WTC11 (cell line): Measurements from ENCODE around the gene UPF1. TPM values are rescaled to one million over a fixed set of nuclear protein-coding genes. Genes with fewer than 3 reads are reported as not detected.

Experiments
- ATAC-seq: fragments of 200-7000 bp; cut with Tn5 transposase; 2 replicates; pipeline ENCODE4 v1.10.0; 2021; ENCODE audit warnings: mild to moderate bottlenecking, moderate library complexity
- CTCF ChIA-PET: fragments of 300-600 bp; sonication (Branson Sonifier 250); formaldehyde crosslinking; loops from one replicate; lab custom pipeline; 2021; ENCODE audit warnings: antibody characterized with exemption; lab: Charles Lee
- POLR2A ChIA-PET: fragments of 350-600 bp; sonication (Branson Sonifier 250); formaldehyde crosslinking; loops from one replicate; lab custom pipeline; 2021; ENCODE audit warnings: antibody characterized with exemption; lab: Charles Lee
- DNase-seq: peaks from one replicate; pipeline ENCODE4 v3.0.0; 2021; ENCODE audit warnings: low spot score
- H3K27ac Mint-ChIP-seq: 2 replicates; pipeline ENCODE4 v1.8.0; 2021; ENCODE audit warnings: mixed read lengths
- H3K27me3 Mint-ChIP-seq: 2 replicates; pipeline ENCODE4 v1.8.0; 2021; ENCODE audit warnings: low read depth, mild to moderate bottlenecking, moderate library complexity, mixed read lengths
- H3K36me3 Mint-ChIP-seq: 2 replicates; pipeline ENCODE4 v1.8.0; 2021; ENCODE audit warnings: mixed read lengths
- H3K4me1 Mint-ChIP-seq: 2 replicates; pipeline ENCODE4 v1.8.0; 2022; ENCODE audit warnings: mixed read lengths
- H3K4me3 Mint-ChIP-seq: 2 replicates; pipeline ENCODE4 v1.8.0; 2021; ENCODE audit warnings: mild to moderate bottlenecking, moderate library complexity, mixed read lengths
- H3K9me3 Mint-ChIP-seq: 2 replicates; pipeline ENCODE4 v1.8.0; 2021; ENCODE audit warnings: mixed read lengths
- EMX1 ChIP-seq: fragments of 250-450 bp; sonication (Bioruptor Pico); IDR thresholded peaks from 2 replicates; pipeline ENCODE4 v1.8.0; 2021; ENCODE audit warnings: mild to moderate bottlenecking
- FOXJ3 ChIP-seq: sonication (generic); formaldehyde crosslinking; IDR thresholded peaks from 2 replicates; pipeline ENCODE4 v1.9.0; 2021; ENCODE audit warnings: missing genetic modification reagents, mild to moderate bottlenecking, borderline replicate concordance
- GRHL2 ChIP-seq: fragments of 250-450 bp; sonication (Bioruptor Pico); IDR thresholded peaks from 2 replicates; pipeline ENCODE4 v1.8.0; 2022; ENCODE audit warnings: mild to moderate bottlenecking, moderate library complexity; ENCODE audit not compliant: insufficient replicate concordance, severe bottlenecking
- JAZF1 ChIP-seq: fragments of 250-450 bp; sonication (Bioruptor Pico); IDR thresholded peaks from 2 replicates; pipeline ENCODE4 v1.9.0; 2021; ENCODE audit warnings: moderate library complexity, mild to moderate bottlenecking, inconsistent platforms
- MYBL2 ChIP-seq: sonication (generic); formaldehyde crosslinking; IDR thresholded peaks from 2 replicates; pipeline ENCODE4 v1.8.1; 2023; ENCODE audit warnings: mild to moderate bottlenecking, moderate library complexity, missing genetic modification reagents
- NR2C2 ChIP-seq: sonication (generic); formaldehyde crosslinking; IDR thresholded peaks from 2 replicates; pipeline ENCODE4 v1.8.0; 2022; ENCODE audit warnings: mild to moderate bottlenecking, missing genetic modification reagents
- OVOL2 ChIP-seq: fragments of 250-450 bp; sonication (Bioruptor Pico); IDR thresholded peaks from 2 replicates; pipeline ENCODE4 v1.9.0; 2021; ENCODE audit warnings: mild to moderate bottlenecking, borderline replicate concordance
- TEAD1 ChIP-seq: sonication (generic); formaldehyde crosslinking; IDR thresholded peaks from 2 replicates; pipeline ENCODE4 v1.8.0; 2022; ENCODE audit warnings: mild to moderate bottlenecking, missing genetic modification reagents
- TP53 ChIP-seq: sonication (generic); formaldehyde crosslinking; IDR thresholded peaks from 2 replicates; pipeline ENCODE4 v1.8.1; 2023; ENCODE audit warnings: mild to moderate bottlenecking, missing genetic modification reagents
- ZNF396 ChIP-seq: fragments of 250-450 bp; sonication (Bioruptor Pico); IDR thresholded peaks from 2 replicates; pipeline ENCODE4 v1.8.0; 2021; ENCODE audit warnings: mild to moderate bottlenecking, moderate library complexity, borderline replicate concordance
- ZNF416 ChIP-seq: fragments of 250-450 bp; sonication (Bioruptor Pico); IDR thresholded peaks from 2 replicates; pipeline ENCODE4 v1.9.0; 2021; ENCODE audit warnings: mild to moderate bottlenecking, inconsistent platforms
- total RNA-seq: library from RNA; stranded (reverse); gene quantifications from 3 replicates; pipeline ENCODE4 v1.2.3, GENCODE V29; 2021
- TF ChIP-seq, protein P1 (sequence below): sonication (generic); formaldehyde crosslinking; conservative IDR thresholded peaks from 2 replicates; pipeline ENCODE4 v1.8.1; 2023; ENCODE audit warnings: mild to moderate bottlenecking, low read depth, missing genetic modification reagents, moderate library complexity
- TF ChIP-seq, protein P2 (sequence below): fragments of 250-450 bp; sonication (Bioruptor Pico); IDR thresholded peaks from 2 replicates; pipeline ENCODE4 v1.9.0; 2021; ENCODE audit warnings: moderate library complexity, mild to moderate bottlenecking, inconsistent platforms, borderline replicate concordance
- TF ChIP-seq, protein P3 (sequence below): sonication (generic); formaldehyde crosslinking; IDR thresholded peaks from 2 replicates; pipeline ENCODE4 v1.8.1; 2023; ENCODE audit warnings: mild to moderate bottlenecking, missing genetic modification reagents, moderate library complexity
- TF ChIP-seq, protein P4 (sequence below): fragments of 250-450 bp; sonication (Bioruptor Pico); IDR thresholded peaks from 2 replicates; pipeline ENCODE4 v1.9.0; 2021; ENCODE audit warnings: mild to moderate bottlenecking
- TF ChIP-seq, protein P5 (sequence below): fragments of 250-450 bp; sonication (Bioruptor Pico); IDR thresholded peaks from 2 replicates; pipeline ENCODE4 v1.9.0; 2021; ENCODE audit warnings: mild to moderate bottlenecking, borderline replicate concordance
- TF ChIP-seq, protein P6 (sequence below): sonication (generic); formaldehyde crosslinking; IDR thresholded peaks from 2 replicates; pipeline ENCODE4 v1.8.0; 2023; ENCODE audit warnings: mild to moderate bottlenecking, missing genetic modification reagents
- TF ChIP-seq, protein P7 (sequence below): sonication (generic); formaldehyde crosslinking; IDR thresholded peaks from 2 replicates; pipeline ENCODE4 v1.8.0; 2022; ENCODE audit warnings: mild to moderate bottlenecking, missing genetic modification reagents

UPF1 gene
- total RNA-seq, 1 experiment from 2014 or later, result 82.5 TPM

DNA sequence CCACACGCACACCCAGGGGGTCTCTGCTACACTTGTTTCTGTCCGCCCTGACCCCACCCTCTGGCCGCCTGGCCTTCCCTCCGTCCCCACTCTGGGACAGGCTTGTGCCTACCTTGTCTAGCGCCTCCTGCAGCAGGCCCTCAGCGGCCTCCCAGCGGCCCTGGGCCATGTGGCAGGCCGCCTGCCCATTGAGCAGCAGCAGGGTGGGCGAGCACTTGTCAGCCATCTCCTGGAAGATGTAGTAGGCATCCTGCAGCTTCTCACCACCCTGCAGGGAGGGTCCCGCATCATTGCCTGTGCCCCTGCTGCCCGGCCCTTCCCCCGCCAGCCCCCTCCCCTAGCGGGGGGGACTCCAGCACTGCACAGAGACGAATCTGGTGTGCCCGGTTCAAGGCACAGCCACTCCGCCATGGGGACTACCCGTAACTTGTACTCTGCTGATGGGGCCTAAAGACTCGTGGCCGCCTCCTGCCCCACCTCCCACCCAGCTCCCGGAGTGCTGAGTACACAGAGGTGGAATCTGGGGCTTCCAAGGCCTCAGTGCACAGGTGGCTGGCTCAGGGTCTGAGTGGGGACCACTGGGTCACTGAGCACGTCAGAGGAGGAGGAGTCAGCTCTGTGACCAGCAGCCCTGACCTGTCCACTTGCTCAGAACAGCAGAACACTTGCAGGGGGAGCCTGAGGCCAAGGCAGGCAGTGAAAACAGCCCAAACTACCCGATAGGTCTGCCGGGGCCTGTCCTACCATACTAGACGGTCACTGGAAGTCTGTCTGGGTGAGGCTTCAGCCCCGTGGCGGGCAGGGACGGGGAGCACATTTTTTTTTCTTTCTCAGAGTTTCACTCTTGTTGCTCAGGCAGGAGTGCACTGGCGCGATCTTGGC, 71.6 kb downstream of the UPF1 start (continued):
- TF ChIP-seq, protein P1, sequence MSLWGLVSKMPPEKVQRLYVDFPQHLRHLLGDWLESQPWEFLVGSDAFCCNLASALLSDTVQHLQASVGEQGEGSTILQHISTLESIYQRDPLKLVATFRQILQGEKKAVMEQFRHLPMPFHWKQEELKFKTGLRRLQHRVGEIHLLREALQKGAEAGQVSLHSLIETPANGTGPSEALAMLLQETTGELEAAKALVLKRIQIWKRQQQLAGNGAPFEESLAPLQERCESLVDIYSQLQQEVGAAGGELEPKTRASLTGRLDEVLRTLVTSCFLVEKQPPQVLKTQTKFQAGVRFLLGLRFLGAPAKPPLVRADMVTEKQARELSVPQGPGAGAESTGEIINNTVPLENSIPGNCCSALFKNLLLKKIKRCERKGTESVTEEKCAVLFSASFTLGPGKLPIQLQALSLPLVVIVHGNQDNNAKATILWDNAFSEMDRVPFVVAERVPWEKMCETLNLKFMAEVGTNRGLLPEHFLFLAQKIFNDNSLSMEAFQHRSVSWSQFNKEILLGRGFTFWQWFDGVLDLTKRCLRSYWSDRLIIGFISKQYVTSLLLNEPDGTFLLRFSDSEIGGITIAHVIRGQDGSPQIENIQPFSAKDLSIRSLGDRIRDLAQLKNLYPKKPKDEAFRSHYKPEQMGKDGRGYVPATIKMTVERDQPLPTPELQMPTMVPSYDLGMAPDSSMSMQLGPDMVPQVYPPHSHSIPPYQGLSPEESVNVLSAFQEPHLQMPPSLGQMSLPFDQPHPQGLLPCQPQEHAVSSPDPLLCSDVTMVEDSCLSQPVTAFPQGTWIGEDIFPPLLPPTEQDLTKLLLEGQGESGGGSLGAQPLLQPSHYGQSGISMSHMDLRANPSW (CRISPR knock-in tag), result no peak
- TF ChIP-seq ZNF416 (CRISPR knock-in tag), result no peak

DNA sequence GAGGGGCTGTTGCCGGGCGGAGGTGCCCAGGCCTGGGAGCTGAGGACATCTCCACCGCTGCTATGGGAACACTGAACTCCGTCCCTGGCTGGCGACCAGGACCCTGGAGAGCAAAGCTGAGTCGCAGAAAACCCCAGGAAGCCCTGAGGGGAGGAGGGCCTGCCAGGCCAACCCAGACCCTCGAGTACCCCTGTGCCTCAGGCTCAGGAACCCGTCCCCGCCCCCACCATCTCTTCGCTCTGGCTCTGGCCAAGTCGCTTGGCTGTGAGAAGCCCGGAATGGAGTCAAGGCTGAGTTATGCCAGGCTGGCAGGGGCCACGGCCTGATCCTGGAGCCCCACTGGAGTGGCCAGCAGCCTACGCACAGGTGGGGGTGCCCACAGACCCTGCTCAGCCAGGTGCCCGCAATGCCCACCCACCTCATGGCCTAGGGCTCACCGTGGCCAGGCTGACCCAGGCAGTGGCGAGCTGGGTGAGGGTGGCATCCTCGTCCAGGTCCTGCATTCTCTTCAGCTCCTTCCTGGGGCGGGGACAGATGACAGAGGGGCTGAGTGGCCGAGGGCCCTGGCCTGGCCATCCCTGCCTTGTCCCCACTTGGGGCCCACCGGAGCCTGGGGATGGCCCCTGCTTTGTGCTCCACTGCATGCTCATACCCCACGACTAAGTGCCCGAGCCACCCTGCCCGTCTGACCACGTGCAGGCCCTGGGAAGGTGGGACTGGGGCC, 72.7 kb downstream of the UPF1 start:
- ChIA-PET CTCF (interaction anchor here (1.6 kb wide), 1 partner anchor 15 kb away, joined by 3 read pairs; the partner anchor contains the start of genes COPE and DDX49), POLR2A (no interaction called here)
- no peaks in the 10 kb centered on the region for H3K27me3 Mint-ChIP-seq
- H3K4me3 Mint-ChIP-seq, result no peak overlapping the region
- ATAC-seq (no peak), DNase-seq (no peak)
- no peak overlapping the region for H3K27ac Mint-ChIP-seq
- peaks cover 8% of the 10 kb centered on the region; the same call in 1 of the 2 replicates for H3K36me3 Mint-ChIP-seq
- H3K4me1 Mint-ChIP-seq, result no peaks in the 10 kb centered on the region
- no peaks in the 10 kb centered on the region for H3K9me3 Mint-ChIP-seq
- TF ChIP-seq, protein P2, sequence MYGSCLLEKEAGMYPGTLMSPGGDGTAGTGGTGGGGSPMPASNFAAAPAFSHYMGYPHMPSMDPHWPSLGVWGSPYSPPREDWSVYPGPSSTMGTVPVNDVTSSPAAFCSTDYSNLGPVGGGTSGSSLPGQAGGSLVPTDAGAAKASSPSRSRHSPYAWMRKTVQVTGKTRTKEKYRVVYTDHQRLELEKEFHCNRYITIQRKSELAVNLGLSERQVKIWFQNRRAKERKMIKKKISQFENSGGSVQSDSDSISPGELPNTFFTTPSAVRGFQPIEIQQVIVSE, result no peak
- TF ChIP-seq MYBL2 (CRISPR knock-in tag) (no peak), ZNF396 (CRISPR knock-in tag) (no peak), GRHL2 (CRISPR knock-in tag) (no peak), TEAD1 (no peak), FOXJ3 (CRISPR knock-in tag) (no peak), JAZF1 (CRISPR knock-in tag) (no peak), TP53 (no peak), NR2C2 (CRISPR knock-in tag) (no peak), EMX1 (CRISPR knock-in tag) (no peak), OVOL2 (CRISPR knock-in tag) (no peak)
- TF ChIP-seq, protein P3, sequence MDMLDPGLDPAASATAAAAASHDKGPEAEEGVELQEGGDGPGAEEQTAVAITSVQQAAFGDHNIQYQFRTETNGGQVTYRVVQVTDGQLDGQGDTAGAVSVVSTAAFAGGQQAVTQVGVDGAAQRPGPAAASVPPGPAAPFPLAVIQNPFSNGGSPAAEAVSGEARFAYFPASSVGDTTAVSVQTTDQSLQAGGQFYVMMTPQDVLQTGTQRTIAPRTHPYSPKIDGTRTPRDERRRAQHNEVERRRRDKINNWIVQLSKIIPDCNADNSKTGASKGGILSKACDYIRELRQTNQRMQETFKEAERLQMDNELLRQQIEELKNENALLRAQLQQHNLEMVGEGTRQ (CRISPR knock-in tag), result no peak
- TF ChIP-seq, protein P4, sequence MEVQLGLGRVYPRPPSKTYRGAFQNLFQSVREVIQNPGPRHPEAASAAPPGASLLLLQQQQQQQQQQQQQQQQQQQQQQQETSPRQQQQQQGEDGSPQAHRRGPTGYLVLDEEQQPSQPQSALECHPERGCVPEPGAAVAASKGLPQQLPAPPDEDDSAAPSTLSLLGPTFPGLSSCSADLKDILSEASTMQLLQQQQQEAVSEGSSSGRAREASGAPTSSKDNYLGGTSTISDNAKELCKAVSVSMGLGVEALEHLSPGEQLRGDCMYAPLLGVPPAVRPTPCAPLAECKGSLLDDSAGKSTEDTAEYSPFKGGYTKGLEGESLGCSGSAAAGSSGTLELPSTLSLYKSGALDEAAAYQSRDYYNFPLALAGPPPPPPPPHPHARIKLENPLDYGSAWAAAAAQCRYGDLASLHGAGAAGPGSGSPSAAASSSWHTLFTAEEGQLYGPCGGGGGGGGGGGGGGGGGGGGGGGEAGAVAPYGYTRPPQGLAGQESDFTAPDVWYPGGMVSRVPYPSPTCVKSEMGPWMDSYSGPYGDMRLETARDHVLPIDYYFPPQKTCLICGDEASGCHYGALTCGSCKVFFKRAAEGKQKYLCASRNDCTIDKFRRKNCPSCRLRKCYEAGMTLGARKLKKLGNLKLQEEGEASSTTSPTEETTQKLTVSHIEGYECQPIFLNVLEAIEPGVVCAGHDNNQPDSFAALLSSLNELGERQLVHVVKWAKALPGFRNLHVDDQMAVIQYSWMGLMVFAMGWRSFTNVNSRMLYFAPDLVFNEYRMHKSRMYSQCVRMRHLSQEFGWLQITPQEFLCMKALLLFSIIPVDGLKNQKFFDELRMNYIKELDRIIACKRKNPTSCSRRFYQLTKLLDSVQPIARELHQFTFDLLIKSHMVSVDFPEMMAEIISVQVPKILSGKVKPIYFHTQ, result no peak
- TF ChIP-seq, protein P5, sequence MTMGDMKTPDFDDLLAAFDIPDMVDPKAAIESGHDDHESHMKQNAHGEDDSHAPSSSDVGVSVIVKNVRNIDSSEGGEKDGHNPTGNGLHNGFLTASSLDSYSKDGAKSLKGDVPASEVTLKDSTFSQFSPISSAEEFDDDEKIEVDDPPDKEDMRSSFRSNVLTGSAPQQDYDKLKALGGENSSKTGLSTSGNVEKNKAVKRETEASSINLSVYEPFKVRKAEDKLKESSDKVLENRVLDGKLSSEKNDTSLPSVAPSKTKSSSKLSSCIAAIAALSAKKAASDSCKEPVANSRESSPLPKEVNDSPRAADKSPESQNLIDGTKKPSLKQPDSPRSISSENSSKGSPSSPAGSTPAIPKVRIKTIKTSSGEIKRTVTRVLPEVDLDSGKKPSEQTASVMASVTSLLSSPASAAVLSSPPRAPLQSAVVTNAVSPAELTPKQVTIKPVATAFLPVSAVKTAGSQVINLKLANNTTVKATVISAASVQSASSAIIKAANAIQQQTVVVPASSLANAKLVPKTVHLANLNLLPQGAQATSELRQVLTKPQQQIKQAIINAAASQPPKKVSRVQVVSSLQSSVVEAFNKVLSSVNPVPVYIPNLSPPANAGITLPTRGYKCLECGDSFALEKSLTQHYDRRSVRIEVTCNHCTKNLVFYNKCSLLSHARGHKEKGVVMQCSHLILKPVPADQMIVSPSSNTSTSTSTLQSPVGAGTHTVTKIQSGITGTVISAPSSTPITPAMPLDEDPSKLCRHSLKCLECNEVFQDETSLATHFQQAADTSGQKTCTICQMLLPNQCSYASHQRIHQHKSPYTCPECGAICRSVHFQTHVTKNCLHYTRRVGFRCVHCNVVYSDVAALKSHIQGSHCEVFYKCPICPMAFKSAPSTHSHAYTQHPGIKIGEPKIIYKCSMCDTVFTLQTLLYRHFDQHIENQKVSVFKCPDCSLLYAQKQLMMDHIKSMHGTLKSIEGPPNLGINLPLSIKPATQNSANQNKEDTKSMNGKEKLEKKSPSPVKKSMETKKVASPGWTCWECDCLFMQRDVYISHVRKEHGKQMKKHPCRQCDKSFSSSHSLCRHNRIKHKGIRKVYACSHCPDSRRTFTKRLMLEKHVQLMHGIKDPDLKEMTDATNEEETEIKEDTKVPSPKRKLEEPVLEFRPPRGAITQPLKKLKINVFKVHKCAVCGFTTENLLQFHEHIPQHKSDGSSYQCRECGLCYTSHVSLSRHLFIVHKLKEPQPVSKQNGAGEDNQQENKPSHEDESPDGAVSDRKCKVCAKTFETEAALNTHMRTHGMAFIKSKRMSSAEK, result no peak
- TF ChIP-seq, protein P6, sequence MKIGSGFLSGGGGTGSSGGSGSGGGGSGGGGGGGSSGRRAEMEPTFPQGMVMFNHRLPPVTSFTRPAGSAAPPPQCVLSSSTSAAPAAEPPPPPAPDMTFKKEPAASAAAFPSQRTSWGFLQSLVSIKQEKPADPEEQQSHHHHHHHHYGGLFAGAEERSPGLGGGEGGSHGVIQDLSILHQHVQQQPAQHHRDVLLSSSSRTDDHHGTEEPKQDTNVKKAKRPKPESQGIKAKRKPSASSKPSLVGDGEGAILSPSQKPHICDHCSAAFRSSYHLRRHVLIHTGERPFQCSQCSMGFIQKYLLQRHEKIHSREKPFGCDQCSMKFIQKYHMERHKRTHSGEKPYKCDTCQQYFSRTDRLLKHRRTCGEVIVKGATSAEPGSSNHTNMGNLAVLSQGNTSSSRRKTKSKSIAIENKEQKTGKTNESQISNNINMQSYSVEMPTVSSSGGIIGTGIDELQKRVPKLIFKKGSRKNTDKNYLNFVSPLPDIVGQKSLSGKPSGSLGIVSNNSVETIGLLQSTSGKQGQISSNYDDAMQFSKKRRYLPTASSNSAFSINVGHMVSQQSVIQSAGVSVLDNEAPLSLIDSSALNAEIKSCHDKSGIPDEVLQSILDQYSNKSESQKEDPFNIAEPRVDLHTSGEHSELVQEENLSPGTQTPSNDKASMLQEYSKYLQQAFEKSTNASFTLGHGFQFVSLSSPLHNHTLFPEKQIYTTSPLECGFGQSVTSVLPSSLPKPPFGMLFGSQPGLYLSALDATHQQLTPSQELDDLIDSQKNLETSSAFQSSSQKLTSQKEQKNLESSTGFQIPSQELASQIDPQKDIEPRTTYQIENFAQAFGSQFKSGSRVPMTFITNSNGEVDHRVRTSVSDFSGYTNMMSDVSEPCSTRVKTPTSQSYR (CRISPR knock-in tag), result no peak
- TF ChIP-seq, protein P7, sequence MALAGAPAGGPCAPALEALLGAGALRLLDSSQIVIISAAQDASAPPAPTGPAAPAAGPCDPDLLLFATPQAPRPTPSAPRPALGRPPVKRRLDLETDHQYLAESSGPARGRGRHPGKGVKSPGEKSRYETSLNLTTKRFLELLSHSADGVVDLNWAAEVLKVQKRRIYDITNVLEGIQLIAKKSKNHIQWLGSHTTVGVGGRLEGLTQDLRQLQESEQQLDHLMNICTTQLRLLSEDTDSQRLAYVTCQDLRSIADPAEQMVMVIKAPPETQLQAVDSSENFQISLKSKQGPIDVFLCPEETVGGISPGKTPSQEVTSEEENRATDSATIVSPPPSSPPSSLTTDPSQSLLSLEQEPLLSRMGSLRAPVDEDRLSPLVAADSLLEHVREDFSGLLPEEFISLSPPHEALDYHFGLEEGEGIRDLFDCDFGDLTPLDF (CRISPR knock-in tag), result no peak
